ENCODE measurements around the gene ARL8B.
A peak's percentile ranks its signal among the peaks of the same experiment; 100 is the strongest.
"Not testable (repeated sequence)": the region's sequence is repeated elsewhere in the genome, so short reads cannot be mapped to it uniquely, and the experiment has no call there.

ARL8B gene

DNA sequence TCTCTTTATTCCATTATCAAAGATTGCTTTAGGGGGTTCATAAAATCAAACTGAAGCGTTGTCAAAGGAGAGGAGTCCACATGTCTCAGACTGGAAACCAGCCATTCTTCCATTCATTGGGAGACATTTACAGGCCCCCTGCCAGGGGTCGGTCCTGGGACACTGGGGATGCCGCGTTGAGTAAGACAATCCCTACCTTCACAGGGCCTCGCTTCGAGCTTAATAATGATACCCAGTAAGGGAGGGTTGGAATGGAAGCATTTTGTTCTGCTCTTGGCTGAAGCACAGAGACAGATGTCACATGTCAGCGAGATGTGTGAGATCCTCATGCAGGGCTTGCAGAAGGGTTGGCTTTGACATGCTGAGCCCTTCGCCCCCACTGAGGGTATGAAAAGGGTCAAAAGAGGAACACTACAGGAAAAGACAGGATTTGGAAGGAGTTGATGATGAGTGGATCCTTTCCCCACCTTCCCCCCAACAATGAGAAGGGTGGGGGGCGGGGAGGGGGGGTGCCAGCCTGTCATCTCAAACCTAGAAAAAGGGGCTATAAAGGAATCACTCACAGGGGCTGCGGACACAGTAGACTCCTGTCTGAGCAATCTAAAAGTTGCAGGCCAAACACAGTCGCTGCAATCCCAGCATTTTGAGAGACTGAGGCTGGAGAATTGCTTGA, 25.6 kb upstream of the ARL8B start:
- no peak overlapping the region for H3K4me3 Mint-ChIP-seq
- peaks cover 40% of the 10 kb centered on the region for H3K27me3 Mint-ChIP-seq
- no peaks in the 10 kb centered on the region for H3K9me3 Mint-ChIP-seq
- no peaks in the 10 kb centered on the region for H3K36me3 Mint-ChIP-seq
- no peak overlapping the region for H3K27ac Mint-ChIP-seq
- ATAC-seq: no peak
- peaks cover 5% of the 10 kb centered on the region for H3K4me1 Mint-ChIP-seq

DNA sequence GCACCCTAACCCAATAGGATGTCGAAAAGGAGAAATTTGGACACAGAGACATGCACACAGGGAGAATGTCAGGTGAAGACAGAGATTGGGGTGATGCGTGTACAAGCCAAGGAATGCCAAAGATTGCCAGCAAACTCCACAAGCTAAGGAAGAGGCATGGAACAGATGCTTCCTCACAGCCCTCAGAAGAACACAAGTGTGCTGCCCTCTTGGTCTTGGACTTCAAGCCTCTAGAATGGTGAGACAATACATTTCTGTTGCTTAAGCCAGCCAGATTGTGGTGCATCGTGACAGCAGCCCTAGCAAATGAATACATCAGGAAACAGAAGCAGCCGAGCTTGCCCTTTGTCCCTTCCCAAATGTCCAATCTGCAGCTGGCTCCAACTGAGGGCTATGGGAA, 23.7 kb upstream of the ARL8B start:
- no peaks in the 10 kb centered on the region for H3K9me3 Mint-ChIP-seq
- ATAC-seq: no peak
- no peak overlapping the region for H3K27ac Mint-ChIP-seq
- no peak overlapping the region for H3K4me3 Mint-ChIP-seq
- peaks cover 5% of the 10 kb centered on the region for H3K4me1 Mint-ChIP-seq
- H3K36me3 Mint-ChIP-seq: no peaks in the 10 kb centered on the region
- H3K27me3 Mint-ChIP-seq: peaks cover 31% of the 10 kb centered on the region

DNA sequence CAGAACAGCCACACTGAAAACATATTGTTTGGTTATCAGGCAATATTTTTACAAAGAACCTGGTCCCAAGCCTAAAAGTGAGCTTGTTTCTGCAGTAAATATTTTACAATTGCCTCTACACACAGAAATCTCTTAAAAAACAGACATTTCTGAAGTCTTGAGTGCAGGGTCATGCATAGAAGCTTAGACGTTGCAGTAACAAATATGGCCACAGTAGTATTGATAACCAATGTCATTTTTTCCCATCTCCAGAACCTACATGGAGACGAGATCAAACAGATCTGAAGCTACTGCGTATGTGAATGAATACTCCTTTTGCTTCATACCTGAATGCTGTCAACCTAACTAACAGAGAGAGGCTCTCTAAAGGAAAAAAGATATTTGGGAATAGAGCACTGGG, 19.6 kb upstream of the ARL8B start:
- H3K36me3 Mint-ChIP-seq: no peaks in the 10 kb centered on the region
- ATAC-seq: no peak
- H3K4me3 Mint-ChIP-seq: no peak overlapping the region
- no peak overlapping the region for H3K27ac Mint-ChIP-seq
- peaks cover 8% of the 10 kb centered on the region for H3K27me3 Mint-ChIP-seq
- no peaks in the 10 kb centered on the region for H3K4me1 Mint-ChIP-seq
- no peaks in the 10 kb centered on the region for H3K9me3 Mint-ChIP-seq

DNA sequence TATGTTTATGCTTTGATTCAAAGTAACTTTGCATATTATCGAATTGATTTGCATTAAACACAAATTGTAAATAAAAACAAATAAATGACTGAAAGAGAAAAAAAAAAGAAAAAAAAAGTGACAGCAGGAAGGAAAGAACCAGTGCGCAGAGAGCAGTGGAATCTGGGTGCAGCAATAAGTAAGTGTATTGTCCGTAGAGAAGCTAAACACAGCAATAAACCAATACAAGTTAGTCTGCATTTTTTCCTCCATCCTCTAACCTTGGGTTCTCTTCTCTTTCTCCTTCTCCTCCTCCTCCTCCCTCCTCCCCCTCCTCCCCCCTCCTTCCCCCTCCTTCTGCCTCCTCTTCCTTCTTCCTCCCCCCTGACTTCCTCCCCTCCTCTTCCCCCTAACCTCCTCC, 18.3 kb upstream of the ARL8B start:
- Mint-ChIP-seq H3K9me3 (no peaks in the 10 kb centered on the region), H3K4me1 (no peaks in the 10 kb centered on the region), H3K4me3 (no peak overlapping the region), H3K36me3 (no peaks in the 10 kb centered on the region), H3K27me3 (no peaks in the 10 kb centered on the region), H3K27ac (no peak overlapping the region)
- no peak for ATAC-seq

DNA sequence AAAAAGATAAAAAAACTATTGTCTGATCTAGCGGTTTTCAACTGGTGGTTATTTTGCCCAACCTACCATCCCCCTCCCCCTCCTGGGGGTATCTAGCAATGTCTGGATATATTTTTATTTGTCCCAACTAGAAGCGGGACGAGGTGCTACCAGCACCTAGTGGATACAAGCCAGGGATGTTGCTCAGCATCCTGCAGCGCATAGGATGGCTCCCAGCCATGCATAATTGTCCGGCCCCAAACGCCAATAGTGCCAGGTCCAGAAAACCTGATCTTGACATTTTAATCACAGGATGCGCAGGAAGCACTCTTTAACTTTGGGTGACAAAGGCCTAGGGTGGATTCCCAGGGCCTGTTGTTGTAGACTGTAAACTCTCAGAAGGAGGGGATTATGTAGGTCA, 17.0 kb upstream of the ARL8B start:
- Mint-ChIP-seq H3K27me3 (no peaks in the 10 kb centered on the region), H3K9me3 (no peaks in the 10 kb centered on the region), H3K27ac (no peak overlapping the region), H3K4me1 (no peaks in the 10 kb centered on the region), H3K4me3 (no peak overlapping the region), H3K36me3 (no peaks in the 10 kb centered on the region)
- no peak for ATAC-seq

DNA sequence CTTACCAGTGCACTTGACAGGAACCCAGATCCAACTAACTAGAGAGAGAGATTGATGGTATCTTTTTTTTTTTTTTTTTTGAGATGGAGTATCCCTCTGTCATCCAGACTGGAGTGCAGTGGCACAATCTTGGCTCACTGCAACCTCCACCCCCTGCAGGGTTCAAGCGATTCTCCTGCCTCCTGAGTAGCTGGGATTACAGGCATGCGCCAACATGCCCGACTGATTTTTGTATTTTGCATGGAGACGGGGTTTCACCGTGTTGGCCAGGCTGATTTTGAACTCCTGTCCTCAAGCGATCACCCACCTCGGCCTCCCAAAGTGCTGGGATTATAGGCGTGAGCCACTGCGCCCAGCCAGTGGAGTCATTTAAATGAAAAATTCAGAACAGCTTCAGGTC, 15.7 kb upstream of the ARL8B start:
- H3K4me1 Mint-ChIP-seq, H3K27ac Mint-ChIP-seq, H3K36me3 Mint-ChIP-seq, ATAC-seq, H3K27me3 Mint-ChIP-seq, H3K4me3 Mint-ChIP-seq, H3K9me3 Mint-ChIP-seq: not testable (repeated sequence)

DNA sequence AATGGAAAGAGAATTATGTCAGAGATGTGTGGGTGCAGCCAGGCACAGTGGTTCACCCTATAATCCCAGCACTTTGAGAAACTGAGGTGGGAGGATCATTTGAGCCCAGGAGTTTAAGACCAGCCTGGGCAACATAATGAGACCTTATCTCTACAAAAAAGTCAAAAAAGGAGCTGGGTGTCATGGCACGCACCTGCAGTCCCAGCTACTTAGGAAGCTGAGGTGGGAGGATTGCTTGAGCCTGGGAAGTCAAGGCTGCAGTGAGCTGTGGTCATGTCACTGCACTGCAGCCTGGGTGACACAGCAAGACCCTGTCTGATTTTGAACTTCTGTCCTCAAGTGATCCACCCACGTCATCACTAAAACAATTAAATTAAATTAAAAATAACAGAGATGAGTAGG, 15.2 kb upstream of the ARL8B start:
- not testable (repeated sequence) for H3K9me3 Mint-ChIP-seq, H3K4me3 Mint-ChIP-seq, ATAC-seq, H3K27ac Mint-ChIP-seq, H3K27me3 Mint-ChIP-seq, H3K36me3 Mint-ChIP-seq, H3K4me1 Mint-ChIP-seq

DNA sequence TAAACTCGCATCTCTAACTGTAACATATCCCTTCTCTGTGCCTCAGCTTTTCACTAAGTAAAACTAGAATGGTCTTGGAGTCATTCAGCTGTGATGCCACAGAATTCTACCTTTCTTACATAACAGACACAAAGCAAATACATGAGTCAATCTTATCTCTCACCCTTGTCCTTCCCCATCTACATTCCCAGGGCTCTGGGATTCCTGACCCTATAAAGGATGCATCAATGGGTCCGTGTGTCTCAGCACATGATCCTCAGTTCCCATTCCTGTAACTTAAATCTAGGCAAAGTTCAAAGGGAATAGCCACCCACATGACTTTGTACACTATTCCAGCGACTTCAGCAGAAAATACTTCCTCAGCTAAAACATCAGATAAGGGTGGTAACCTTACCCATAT, 11.8 kb upstream of the ARL8B start:
- no peak overlapping the region for H3K27ac Mint-ChIP-seq
- H3K4me1 Mint-ChIP-seq: peaks cover under 1% of the 10 kb centered on the region
- H3K9me3 Mint-ChIP-seq: no peaks in the 10 kb centered on the region
- H3K36me3 Mint-ChIP-seq: no peaks in the 10 kb centered on the region
- ATAC-seq: no peak
- H3K4me3 Mint-ChIP-seq: no peak overlapping the region
- H3K27me3 Mint-ChIP-seq: no peaks in the 10 kb centered on the region

DNA sequence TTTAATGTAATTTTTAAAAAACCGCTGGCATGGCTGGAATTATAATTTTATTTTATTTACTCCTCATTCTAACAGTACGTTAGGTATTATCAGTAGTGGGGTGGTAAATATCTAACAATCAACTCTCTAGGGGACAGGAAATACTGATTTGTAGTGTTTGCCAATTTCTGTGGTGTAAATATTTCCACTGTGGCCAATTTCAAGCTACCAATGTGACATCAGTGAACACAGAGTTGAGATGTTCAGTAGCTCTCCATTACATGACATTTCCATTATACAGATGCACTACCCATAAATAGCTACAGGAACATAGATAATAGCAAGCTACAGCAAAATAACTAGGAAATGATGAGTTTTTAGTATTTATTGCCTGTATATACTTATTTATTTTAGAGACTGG, 10.0 kb upstream of the ARL8B start:
- Mint-ChIP-seq H3K9me3 (no peaks in the 10 kb centered on the region), H3K27me3 (no peaks in the 10 kb centered on the region), H3K36me3 (no peaks in the 10 kb centered on the region), H3K4me3 (no peak overlapping the region), H3K4me1 (peaks cover 10% of the 10 kb centered on the region), H3K27ac (no peak overlapping the region)
- ATAC-seq: peak; percentile 12

DNA sequence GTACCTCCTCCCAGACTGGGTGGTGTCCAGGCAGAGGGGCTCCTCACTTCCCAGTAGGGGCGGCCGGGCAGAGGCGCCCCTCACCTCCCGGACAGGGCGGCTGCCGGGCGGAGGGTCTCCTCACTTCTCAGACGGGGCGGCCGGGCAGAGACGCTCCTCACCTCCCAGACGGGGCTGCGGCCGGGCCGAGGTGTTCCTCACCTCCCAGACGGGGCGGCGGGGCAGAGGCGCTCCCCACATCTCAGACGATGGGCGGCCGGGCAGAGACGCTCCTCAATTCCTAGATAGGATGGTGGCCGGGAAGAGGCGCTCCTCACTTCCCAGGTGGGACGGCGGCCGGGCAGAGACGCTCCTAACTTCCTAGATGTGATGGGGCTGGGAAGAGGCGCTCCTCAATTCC, 8.4 kb upstream of the ARL8B start:
- not testable (repeated sequence) for H3K4me1 Mint-ChIP-seq, ATAC-seq, H3K36me3 Mint-ChIP-seq, H3K27me3 Mint-ChIP-seq, H3K4me3 Mint-ChIP-seq, H3K9me3 Mint-ChIP-seq, H3K27ac Mint-ChIP-seq

DNA sequence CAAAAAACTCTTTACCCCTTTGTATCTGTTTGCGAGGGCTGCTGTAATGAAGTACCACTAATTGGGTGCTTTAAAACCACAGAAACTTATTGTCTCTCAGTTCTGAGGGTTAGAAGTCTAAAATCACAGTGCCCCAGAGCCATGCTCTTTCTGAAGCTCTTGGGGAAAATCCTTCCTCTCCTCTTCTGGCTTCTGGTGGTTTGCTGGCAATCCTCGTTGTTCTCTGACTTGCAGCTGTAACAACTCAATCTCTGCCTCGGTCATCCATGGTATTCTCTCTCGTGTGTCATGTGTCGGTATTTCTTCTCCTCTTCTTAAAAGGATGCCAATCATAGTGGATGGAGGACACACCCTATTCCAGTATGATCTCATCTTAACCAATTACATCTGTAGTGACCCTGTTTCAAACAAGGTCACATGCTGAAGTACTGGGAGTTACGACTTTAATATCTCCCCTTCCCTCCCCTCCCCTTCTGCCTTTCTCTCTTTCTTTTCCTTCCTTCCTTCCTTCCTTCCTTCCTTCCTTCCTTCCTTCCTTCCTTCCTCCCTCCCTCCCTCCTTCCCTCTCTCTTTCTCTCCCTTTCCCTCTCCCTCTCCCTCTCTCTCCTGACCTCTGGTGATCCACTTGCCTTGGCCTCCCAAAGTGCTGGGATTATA, 6.5 kb upstream of the ARL8B start:
- H3K36me3 Mint-ChIP-seq: no peaks in the 10 kb centered on the region
- H3K9me3 Mint-ChIP-seq: no peaks in the 10 kb centered on the region
- H3K27ac Mint-ChIP-seq: no peak overlapping the region
- peaks cover 10% of the 10 kb centered on the region for H3K4me1 Mint-ChIP-seq
- no peaks in the 10 kb centered on the region for H3K27me3 Mint-ChIP-seq
- no peak for ATAC-seq
- H3K4me3 Mint-ChIP-seq: no peak overlapping the region

DNA sequence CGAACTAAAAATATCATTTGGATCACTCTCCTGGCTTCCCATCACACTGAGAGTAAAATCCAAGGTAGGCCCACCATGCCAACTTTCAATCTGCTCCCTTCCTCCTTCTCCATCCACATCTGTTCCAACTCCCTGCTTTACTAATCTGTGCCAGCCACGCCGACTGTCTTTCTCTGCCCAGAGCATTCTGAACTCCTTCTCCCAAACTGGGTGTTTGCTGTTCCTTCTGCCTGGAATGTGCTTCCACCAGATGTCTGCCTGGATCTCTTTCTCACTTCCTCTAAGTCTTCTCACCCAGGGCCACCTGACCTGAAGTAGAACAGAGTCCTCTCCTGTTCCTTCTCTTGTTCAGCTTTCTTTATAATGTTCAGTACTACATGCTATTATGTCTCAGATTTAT, 5.6 kb upstream of the ARL8B start:
- ATAC-seq: no peak
- Mint-ChIP-seq H3K9me3 (no peaks in the 10 kb centered on the region), H3K27ac (no peak overlapping the region), H3K4me1 (peaks cover 10% of the 10 kb centered on the region), H3K4me3 (no peak overlapping the region), H3K36me3 (no peaks in the 10 kb centered on the region), H3K27me3 (no peaks in the 10 kb centered on the region)

DNA sequence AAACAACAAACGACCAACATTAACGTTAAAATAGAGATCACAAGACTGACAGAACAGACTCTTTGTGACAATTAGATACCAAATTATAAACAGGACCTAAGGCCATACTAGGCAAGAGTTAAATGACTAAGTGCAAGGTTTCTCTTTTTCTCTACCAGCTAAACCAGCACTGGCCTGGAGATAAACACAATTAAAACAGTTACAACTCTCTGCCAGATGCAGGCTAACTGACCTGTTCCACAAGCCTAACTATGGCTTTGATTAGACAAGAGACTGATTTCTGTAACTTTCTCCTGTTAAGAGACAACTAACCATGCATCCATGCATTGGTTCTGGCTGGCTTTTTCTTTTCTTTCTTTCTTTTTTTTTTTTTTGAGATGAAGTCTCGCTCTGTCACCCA, 1.6 kb upstream of the ARL8B start:
- H3K4me1 Mint-ChIP-seq: peaks cover 42% of the 10 kb centered on the region
- H3K27ac Mint-ChIP-seq: no peak overlapping the region
- no peak for ATAC-seq
- no peaks in the 10 kb centered on the region for H3K9me3 Mint-ChIP-seq
- no peak overlapping the region for H3K4me3 Mint-ChIP-seq
- no peaks in the 10 kb centered on the region for H3K27me3 Mint-ChIP-seq
- H3K36me3 Mint-ChIP-seq: peaks cover 12% of the 10 kb centered on the region

DNA sequence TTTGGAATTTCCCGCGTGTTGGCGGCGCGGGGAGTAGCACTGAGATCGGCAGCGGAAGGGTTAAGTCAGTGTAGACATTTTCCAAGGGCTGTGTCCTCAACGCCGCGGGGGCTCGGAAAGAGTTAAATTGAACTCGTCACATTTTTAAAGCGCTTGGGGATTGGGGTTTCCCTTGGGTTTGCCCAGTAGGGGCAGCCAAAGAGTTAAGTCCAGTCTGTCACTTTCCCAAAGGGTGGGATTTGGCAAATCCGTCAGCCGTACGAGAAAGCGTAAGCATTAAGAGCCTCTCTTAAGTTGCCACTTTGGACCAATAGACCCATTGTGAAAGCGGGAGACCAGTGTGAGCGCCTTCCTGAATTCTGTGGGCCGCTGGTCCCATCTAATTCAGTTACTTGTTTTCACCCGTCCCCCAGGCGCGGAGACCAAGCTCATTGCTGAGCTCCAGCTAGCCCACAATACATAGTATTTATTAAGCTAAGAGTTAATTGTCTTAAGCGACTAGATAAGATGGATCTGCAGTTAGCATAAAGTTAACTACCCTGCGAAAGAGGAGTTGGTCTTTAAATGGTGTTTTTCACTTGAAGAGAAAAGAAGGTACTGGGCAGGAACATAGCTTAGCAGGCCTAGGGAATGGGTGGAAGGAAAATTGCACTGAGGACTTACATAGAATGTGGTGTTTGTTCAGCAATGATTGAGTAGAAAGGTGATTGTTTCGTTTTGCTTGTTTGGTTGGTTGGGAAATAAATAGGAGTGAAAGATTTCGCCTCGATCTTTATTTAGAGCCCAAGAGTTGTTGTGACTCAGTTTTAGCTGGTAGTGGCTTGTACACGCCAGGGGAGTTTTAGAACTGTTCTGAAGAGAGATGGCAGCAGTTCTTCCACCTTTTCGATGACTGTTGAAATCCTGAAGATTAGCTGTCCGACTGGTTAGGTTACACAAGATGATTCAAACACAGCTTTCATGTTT, 932 bp downstream of the ARL8B start:
- ATAC-seq: peak; percentile 54
- peaks cover 18% of the 10 kb centered on the region for H3K36me3 Mint-ChIP-seq
- no peaks in the 10 kb centered on the region for H3K9me3 Mint-ChIP-seq
- peaks cover 45% of the 10 kb centered on the region for H3K4me1 Mint-ChIP-seq
- H3K27me3 Mint-ChIP-seq: no peaks in the 10 kb centered on the region
- peak overlapping the region; percentile 99 for H3K27ac Mint-ChIP-seq
- H3K4me3 Mint-ChIP-seq: peak overlapping the region; percentile 96

DNA sequence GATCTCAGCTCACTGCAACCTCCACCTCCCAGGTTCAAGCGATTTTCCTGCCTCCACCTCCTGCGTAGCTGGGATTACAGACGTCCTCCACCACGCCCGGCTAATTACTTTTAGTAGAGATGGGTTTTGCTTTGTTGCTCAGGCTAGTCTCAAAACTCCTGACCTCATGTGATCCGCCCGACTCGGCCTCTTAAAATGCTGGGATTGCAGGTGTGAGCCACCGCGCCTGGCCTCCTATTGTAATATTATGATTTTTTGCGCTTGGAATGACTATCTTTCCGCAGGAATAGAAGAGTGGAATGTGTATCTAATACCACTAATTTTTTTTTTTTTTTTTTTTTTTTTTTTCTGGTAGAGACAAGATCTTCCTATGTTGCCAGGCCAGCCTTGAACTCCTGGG, 1.8 kb downstream of the ARL8B start:
- peak overlapping the region; percentile 96 for H3K4me3 Mint-ChIP-seq
- peaks cover 45% of the 10 kb centered on the region for H3K4me1 Mint-ChIP-seq
- no peaks in the 10 kb centered on the region for H3K9me3 Mint-ChIP-seq
- H3K36me3 Mint-ChIP-seq: peaks cover 18% of the 10 kb centered on the region
- no peaks in the 10 kb centered on the region for H3K27me3 Mint-ChIP-seq
- ATAC-seq: no peak
- H3K27ac Mint-ChIP-seq: peak overlapping the region; percentile 99

DNA sequence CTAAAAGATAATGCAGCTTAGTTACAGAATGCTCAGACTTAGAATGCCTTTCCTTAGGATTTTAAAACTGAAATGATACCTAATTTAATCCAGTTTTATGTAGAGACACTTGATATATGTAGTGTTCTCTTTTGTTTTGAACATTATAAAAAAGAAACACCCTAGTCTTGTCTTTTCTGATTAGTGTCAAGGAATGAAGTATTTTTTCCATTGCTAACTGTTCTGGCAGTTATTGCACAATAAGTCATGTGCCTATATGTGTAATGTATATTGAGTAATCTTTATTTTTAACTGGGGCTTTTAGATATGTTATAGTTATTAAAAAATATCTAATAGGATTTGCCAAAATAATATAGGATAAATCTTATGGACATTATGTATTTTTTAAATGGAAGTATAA, 4.5 kb downstream of the ARL8B start:
- no peak overlapping the region for H3K4me3 Mint-ChIP-seq
- ATAC-seq: no peak
- no peaks in the 10 kb centered on the region for H3K27me3 Mint-ChIP-seq
- no peaks in the 10 kb centered on the region for H3K9me3 Mint-ChIP-seq
- peak overlapping the region; percentile 24 for H3K27ac Mint-ChIP-seq
- H3K36me3 Mint-ChIP-seq: peaks cover 36% of the 10 kb centered on the region
- H3K4me1 Mint-ChIP-seq: peaks cover 62% of the 10 kb centered on the region
